Stimulated activated naive CD4-positive, alpha-beta T cell (primary cell): ENCODE measurements around the gene ROPN1L.

Experiments used
- DNase-seq, 6 experiments: peaks; one replicate each; lab custom pipeline; 2025; lab: John Stamatoyannopoulos, UW

ROPN1L gene

GRCh38 chr5:10427978-10428377, 13.7 kb upstream of the ROPN1L start:
- DNase-seq, result no peak

- no peak for DNase-seq
Measured at GRCh38 chr5:10431415-10431814, 10.3 kb upstream of the ROPN1L start.

GRCh38 chr5:10432059-10433008, 9.3 kb upstream of the ROPN1L start:
- DNase-seq, result no peak

- DNase-seq, result no peak
Measured at GRCh38 chr5:10434392-10434791, 7.3 kb upstream of the ROPN1L start.

- DNase-seq, result no peak
Measured at GRCh38 chr5:10438301-10438700, 3.4 kb upstream of the ROPN1L start.

- DNase-seq, result no peak
Measured at GRCh38 chr5:10439692-10440091, 2.0 kb upstream of the ROPN1L start.

- no peak for DNase-seq
Measured at GRCh38 chr5:10440367-10440990, 1.2 kb upstream of the ROPN1L start.

- peak in 1 of 6 experiments; percentile 29 for DNase-seq
Measured at GRCh38 chr5:10441992-10442435, 335 bp downstream of the ROPN1L start.

GRCh38 chr5:10442576-10442975, 897 bp downstream of the ROPN1L start:
- DNase-seq, result no peak

- peak in 2 of 6 experiments; percentile 15 to 35 for DNase-seq
Measured at GRCh38 chr5:10445352-10445751, 3.7 kb downstream of the ROPN1L start.

- DNase-seq, result no peak
Measured at GRCh38 chr5:10446490-10446889, 4.8 kb downstream of the ROPN1L start.

GRCh38 chr5:10447041-10447440, 5.4 kb downstream of the ROPN1L start:
- DNase-seq, result no peak

- no peak for DNase-seq
Measured at GRCh38 chr5:10448754-10449360, 7.2 kb downstream of the ROPN1L start.

GRCh38 chr5:10451137-10451824, 9.6 kb downstream of the ROPN1L start:
- no peak for DNase-seq

- DNase-seq, result peak in 3 of 6 experiments; percentile 18 to 60 (median 55)
Measured at GRCh38 chr5:10452768-10453331, 11.2 kb downstream of the ROPN1L start.

GRCh38 chr5:10453545-10453944, 11.9 kb downstream of the ROPN1L start:
- no peak for DNase-seq

GRCh38 chr5:10454591-10455276, 13.1 kb downstream of the ROPN1L start:
- no peak for DNase-seq

GRCh38 chr5:10455277-10455670, 13.6 kb downstream of the ROPN1L start:
- no peak for DNase-seq

GRCh38 chr5:10456583-10457420, 15.1 kb downstream of the ROPN1L start:
- no peak for DNase-seq
